HG03039 (cell line): Measurements from ENCODE around the gene SYTL4.
A peak's percentile ranks its signal among the peaks of the same experiment; 100 is the strongest.
"Not testable (repeated sequence)": the region's sequence is repeated elsewhere in the genome, so short reads cannot be mapped to it uniquely, and the experiment has no call there.

Experiments used
- ATAC-seq: cut with Tn5 transposase; IDR thresholded peaks from one replicate; pipeline ENCODE4 v1.9.1; 2021; ENCODE audit warnings: mild to moderate bottlenecking, moderate library complexity; ENCODE audit not compliant: unreplicated experiment

SYTL4 gene

DNA sequence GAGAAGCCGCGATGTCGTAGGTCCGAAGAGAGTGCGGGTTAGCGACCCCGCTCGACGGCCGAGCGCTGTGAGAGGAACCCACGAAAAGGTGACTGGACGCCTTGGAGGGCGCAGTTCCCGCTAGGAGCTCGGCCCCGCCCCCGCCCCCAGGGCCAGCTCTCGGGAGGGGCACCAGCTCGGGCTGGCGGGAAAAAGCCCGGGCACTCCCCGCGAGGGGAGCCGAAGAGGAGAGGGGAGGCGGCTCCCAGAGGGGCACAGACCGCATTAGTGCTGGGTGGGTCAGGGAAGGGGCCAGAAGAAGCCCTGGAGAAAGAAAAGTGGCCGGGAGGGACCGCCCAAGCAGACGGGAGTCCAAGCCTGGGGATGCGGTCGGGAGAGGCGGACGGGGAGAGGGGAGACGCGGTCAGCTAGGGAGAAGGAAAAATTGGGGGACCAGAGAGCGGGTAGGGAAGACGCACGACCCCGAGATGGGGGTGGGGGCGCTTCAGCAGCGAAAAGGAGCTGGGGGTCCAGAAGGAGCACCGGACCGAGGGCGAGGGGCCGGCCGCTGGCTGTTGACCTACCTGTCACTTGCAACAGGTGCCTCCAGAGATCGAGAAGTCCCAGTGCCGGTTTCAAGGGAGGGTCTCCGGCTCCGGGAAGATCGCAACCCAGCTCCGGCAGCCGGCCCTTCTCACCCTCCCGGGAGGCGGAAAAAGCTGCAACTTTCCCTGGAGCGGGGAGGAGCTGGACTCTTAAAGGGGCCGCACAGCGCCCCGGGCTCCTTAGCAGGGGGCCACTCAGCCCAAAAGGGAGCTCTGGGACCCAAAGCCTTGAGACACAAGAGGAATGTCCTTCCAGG lies at the start of gene SYTL4:
Gene SYTL4 (minus strand): TSS at position 681 of the 841 bp plus-strand sequence. CDS start 30,084 bp downstream, outside the sequence.
- no peak for ATAC-seq

GRCh38 chrX:100769439-100769838 lies 37.5 kb upstream of the SYTL4 start:
- not testable (repeated sequence) for ATAC-seq

DNA sequence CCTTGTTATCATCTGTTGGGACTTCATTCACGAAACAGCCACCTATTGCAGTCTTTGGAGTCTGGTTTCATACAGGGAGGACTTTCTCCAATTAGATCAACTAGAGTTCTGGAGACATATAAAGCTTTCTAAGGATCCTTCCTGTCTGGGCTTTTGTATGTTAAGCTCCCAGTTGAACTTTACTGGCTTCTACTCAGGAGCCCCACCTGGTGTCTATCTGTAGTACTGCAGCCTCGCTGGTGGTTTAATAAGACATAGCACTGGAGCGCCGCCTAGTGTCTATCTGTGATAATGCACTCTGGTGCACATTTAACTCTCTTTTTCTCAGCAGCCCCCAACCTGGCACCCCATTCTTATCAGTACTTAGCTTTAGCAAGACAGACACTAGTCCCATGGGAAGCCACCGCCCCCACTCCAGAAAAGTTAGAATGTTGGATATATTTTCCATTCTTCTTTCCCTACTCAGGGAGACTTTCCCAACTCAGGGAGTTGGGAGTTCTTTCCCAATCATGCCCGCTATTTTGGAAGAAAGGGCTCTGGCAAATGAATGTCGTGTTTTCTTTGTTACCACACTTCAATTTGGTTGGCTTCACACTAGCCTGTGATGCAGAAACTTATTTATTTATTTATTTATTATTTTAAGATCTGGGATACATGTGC lies 36.9 kb upstream of the SYTL4 start:
- no peak for ATAC-seq

DNA sequence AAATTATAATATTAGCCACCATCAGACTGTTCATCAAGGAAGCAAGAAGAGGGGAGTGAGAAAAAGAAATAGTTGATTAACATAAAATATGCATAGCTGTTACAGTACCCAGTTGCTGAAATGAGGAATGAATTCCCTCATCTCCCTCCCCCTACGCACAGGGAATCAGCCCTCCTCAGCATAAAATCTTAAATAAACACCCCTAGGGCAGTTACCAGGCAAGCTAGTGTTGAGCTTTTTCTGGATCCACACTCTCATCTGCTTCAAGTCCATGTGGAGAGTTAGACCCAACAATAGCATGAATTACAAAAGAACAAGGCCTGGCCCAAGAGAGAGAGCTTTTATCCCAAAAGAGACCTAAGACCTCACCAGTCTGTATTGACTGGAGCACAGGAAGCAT lies 19.0 kb upstream of the SYTL4 start:
- no peak for ATAC-seq

- ATAC-seq, result no peak
Measured at GRCh38 chrX:100748108-100748507, 16.2 kb upstream of the SYTL4 start.

DNA sequence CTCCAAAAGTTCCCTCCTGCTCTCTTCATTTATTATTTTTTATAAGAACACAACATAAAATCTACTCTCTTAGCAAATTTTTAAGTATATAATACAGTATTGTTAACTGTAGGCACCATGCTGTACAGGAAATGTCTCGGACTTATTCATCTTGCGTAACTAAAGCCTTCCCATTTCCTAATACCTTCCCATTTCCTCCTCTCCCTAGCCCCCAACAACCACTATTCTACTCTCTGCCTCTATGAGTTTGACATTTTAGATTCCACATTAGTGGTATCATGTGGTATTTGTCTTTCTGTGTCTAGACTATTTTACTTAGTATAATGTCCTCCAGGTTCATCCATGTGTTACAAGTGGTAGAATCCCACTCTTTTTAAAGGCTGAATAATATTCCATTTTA lies 15.8 kb upstream of the SYTL4 start:
- no peak for ATAC-seq

- no peak for ATAC-seq
Measured at GRCh38 chrX:100747090-100747489, 15.2 kb upstream of the SYTL4 start.

DNA sequence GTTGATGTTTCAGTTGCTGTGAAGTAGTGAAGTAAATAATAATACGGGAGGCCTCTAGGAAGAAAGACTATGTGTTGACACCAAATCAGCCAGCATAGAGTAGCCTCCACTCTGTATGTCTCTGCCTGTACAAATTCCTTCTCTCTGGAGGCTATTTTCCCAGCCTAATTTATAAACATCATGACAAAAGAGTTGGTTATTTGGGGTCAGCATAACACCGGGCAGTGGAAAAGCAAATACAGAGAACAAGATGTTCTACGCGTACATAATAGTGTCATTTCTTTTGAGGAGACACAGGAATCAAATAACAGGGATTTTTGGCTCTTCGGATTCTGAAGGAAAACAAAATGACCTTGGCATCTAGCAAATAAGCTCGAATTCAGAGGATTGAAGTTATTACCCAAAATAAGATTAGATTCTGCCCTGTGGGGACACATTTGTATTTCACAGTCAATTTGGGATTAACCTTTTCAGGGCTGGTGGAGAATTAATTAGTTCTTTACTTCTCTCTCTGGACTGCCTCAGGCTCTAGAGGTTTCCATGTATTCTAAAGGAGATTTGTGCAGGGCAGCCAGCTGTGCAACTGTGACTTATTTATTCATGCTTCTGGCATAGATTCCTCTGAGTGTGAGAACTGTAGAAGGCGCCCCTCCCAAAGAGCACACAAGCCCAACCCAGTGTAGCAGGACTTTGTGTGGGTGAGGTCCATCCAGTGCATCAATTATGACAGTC lies 14.1 kb upstream of the SYTL4 start:
- ATAC-seq, result no peak

DNA sequence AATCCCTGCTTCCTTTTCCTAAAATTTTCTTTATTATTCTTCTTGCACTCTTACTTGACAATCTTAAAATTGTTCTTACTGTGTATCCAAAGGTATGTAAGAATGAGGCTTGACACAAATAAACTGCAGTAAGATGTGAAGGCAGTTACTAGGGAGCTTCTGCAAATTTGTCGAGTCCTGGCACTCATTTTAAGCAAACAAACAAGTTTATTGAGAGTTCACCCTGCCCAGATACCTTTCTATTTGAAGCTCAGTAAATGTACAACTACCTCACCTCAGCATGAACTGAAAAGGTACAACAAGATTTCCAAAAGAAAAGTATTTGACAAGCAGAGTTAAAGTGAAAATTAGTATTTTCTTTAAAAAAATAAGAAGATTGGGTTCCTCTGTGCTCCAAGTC lies 13.3 kb upstream of the SYTL4 start:
- ATAC-seq, result no peak

GRCh38 chrX:100743009-100743607 lies 11.2 kb upstream of the SYTL4 start:
- no peak for ATAC-seq

GRCh38 chrX:100724006-100724405 lies 7.9 kb downstream of the SYTL4 start:
- not testable (repeated sequence) for ATAC-seq

GRCh38 chrX:100721328-100721727 lies 10.6 kb downstream of the SYTL4 start:
- no peak for ATAC-seq

GRCh38 chrX:100720301-100720700 lies 11.6 kb downstream of the SYTL4 start:
- no peak for ATAC-seq

DNA sequence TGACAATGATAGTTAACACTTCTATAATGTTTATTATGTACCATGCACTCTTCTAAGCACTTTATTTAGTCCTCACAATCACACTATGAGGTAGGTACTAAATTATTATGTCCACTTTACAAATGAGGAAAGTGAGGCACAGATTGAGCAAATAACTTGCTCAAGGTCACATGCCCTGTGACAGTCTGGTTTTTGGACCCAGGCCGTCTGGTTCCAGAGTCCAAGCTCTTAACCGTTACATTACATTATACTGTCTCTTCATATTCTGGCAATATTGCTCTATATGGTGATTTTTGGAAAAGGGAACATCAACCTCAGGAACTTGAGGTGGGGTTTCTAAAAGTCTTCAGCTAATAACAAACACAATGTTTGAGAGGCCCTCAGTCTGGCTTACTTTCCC lies 12.8 kb downstream of the SYTL4 start:
- no peak for ATAC-seq

- ATAC-seq, result no peak
Measured at GRCh38 chrX:100717363-100717762, 14.6 kb downstream of the SYTL4 start.

- no peak for ATAC-seq
Measured at GRCh38 chrX:100710816-100711215, 21.1 kb downstream of the SYTL4 start.

DNA sequence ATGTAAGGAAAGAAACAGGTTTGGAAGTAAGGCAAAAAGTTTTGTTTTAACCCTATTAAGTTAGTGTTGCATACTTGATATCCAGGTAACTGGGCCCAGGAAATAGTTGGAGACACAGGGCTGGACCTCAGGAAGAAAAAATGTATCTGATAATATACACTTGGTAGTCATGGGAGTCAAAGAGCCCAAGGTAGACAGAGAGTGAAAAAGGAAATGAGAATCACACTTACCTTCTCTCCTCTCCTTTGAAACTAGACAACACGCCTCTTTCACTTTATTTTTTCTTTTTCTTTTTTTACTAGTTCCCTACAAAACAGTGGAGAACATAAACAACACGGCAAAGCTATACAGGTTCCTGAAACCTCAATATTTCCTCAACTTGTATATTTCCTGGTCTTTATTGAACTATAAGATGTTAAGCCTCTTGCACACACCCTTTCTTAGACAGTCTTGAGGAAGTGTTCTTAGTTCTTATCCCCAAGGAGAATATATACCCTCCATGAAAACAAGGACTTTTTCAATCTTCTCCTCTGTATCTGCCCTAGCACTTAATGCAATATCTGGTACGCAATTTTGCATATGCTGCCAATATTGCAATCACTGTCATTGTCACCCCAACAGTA lies 27.2 kb downstream of the SYTL4 start:
- ATAC-seq, result no peak

DNA sequence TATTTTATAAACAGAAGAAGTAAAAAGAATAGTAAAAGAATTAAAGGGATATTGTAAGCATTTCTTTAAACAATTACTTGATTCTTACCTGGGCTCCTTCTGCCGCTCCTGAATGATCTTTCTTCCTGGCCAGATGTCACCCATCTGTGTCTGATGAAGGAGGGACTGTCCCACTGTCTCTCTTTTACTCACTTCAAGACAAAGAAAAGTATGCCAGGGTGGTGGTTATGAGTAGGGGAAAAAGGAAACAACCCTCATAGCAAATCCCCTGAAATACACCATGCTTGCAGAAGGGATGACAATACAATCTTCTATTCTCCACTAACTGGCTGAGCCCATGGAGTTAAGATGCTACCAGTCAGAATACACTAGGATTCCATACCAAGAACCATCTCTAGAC lies 31.1 kb downstream of the SYTL4 start:
- ATAC-seq, result peak; percentile 81

DNA sequence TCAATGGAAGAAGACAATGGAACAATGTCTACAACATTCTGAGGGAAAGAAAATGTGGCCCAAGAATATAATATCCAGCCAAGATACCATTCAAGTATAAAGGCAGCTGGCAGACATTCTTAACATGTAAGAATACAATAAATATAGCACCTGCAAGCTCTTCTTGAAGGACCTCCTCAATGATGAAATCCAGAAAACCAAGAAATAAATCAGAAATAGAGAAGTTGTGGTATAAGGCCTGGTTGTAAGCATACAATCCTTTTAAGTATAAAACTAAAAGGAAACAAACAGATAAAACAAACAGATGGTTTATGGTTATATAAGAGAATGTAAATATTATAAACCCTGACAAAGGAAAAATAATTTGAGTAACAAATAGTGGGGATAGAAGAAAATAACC lies 33.4 kb downstream of the SYTL4 start:
- no peak for ATAC-seq

DNA sequence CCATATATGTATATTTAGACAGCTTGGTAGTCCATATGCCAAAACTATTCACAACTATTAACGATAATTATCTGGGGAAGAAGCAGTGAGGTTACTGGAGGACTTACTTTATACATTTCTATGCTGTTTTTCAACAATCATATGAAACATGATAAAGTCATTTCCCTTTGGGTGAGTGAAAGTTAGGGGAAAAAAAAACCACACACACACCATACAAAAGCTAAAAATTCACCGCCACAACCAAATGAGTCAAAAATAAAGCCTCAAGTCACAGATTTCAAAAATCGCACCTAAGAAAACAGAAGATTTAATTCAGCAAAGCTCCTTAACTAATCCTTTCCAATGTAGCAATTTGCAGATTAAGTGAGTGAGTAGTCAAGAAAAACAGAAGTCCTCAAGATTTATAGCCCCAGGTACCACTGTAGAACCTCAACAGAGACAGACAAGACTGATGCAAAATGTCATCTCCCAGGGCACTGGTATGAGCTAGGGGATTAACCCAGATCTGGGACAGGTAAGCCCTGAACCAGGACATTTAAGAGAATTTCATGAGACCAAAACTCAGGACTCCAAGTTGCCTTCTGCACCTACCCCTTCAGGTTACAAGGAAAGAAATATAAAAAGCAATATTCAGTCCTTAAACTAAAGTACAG lies 35.1 kb downstream of the SYTL4 start:
- no peak for ATAC-seq
